Measurements from ENCODE around the gene ROR2.

ROR2 gene

DNA sequence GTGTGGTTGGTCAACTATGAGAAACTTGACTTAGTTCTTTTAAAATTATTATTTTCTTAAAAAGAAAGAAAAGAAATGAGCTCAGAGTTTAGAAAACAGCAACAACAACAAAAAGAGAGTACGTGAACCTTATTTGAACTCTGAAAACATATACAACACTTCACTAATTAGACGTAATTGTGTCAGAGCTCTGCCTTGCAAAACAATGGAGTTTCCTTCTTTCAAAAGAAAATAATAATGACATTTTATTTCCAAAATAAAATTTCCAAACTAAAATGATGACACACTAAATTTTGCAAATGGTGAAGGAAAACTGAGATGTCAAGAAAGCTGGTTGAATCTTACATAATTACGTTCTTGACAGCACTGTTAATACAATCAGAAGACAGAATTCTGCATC is 15.4 kb downstream of the ROR2 start:
- DNase-seq (ENCODE audit: extremely low spot score): no peak
- ChIA-PET POLR2A (no interaction called here), CTCF (interaction anchor here (0.6 to 1.1 kb wide), 3 partner anchors 10 to 208 kb away, joined by 3 read pairs; no protein-coding TSS in a partner anchor)
- TF ChIP-seq ARNT (IDR thresholded peaks at IDR 0.05) (no peak), LEF1 (IDR thresholded peaks at IDR 0.05; ENCODE audit: borderline replicate concordance) (no peak), BHLHE40 (IDR thresholded peaks at IDR 0.05; ENCODE audit: borderline replicate concordance) (no peak)

DNA sequence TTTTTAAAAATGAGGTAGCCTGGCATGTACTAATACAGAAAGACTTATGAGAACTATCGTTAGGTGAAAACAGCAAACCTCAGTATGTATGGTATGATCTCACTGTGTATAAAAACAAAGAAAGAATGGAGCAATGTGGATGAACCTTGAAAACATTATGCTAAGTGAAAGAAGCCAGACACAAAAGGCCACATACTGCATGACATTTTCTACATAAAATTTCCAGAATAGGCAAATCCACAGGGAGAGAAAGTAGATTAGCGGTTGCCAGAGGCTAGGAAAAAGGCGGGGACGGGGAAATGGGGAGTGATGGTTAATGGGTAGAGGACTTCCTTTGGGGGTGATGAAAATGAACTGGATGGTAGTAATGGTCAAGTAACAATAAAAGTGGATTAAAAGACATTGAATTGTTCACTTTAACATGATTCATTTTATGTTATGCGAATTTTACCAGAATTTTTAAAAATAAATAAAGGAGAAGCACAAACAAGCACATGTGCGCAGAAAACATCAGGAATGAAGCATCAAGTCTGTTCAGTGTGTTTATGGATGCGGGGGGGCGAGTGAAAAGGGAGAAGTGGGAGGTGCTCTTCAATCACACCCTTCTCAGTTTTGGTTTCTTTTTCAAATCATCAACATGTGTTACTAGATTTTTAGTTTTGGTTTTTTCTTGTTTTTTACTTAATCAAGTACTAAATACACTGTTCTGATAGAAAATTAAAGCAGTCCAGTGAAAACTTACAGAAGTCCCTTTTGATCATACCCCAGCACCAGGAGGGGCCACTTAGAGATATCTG is 16.3 kb downstream of the ROR2 start:
- ChIA-PET CTCF (interaction anchor here (0.6 kb wide), 1 partner anchor 207 kb away, joined by 3 read pairs; no protein-coding TSS in a partner anchor), POLR2A (interaction anchor here (0.7 kb wide), 1 partner anchor 79 kb away, joined by 3 read pairs; no protein-coding TSS in a partner anchor)
- no peak for DNase-seq (ENCODE audit: extremely low spot score)
- TF ChIP-seq L3MBTL2 (conservative IDR thresholded peaks at IDR 0.05): no peak
- TF ChIP-seq FOXM1 (IDR thresholded peaks at IDR 0.05; ENCODE audit: borderline replicate concordance): no peak
- no peak for TF ChIP-seq ZNF384 (IDR thresholded peaks at IDR 0.05)
- no peak for TF ChIP-seq NFRKB (IDR thresholded peaks at IDR 0.05)
- no peak for TF ChIP-seq LEF1 (IDR thresholded peaks at IDR 0.05; ENCODE audit: borderline replicate concordance)
- TF ChIP-seq CTBP1 (IDR thresholded peaks at IDR 0.05; ENCODE audit: borderline replicate concordance): no peak
- TF ChIP-seq ARNT (IDR thresholded peaks at IDR 0.05): no peak
- TF ChIP-seq SUZ12 (IDR thresholded peaks at IDR 0.05): no peak
- no peak for TF ChIP-seq HDGF (IDR thresholded peaks at IDR 0.05; ENCODE audit: borderline replicate concordance)
- no peak for TF ChIP-seq SP1 (IDR thresholded peaks at IDR 0.05)
- no peak for TF ChIP-seq TARDBP (IDR thresholded peaks at IDR 0.05)
- no peak for TF ChIP-seq BHLHE40 (IDR thresholded peaks at IDR 0.05; ENCODE audit: borderline replicate concordance)
- no peak for TF ChIP-seq ELF4 (IDR thresholded peaks at IDR 0.05)

DNA sequence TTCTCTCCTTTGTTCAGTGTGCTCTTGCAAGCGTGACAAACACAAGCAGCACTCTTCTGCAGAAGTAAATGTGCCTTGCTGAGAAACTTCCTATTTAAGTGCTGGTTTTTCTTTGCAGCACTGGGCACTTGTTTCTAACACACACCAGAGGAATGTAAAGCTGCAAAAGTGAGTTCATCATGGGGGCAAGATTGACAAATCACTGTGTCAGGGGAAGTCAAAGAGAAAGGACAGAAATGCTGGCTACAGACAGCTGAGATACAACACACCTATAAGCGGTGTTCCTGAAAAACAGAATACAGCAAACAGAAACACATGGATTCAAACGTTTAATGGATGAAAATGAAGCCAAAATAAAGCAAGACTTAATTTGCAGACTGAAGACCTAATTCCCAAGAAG is 19.6 kb downstream of the ROR2 start:
- DNase-seq (ENCODE audit: extremely low spot score): no peak
- TF ChIP-seq ELF4 (IDR thresholded peaks at IDR 0.05) (no peak), HDGF (IDR thresholded peaks at IDR 0.05; ENCODE audit: borderline replicate concordance) (no peak), LEF1 (IDR thresholded peaks at IDR 0.05; ENCODE audit: borderline replicate concordance) (no peak), BHLHE40 (IDR thresholded peaks at IDR 0.05; ENCODE audit: borderline replicate concordance) (no peak), FOXM1 (IDR thresholded peaks at IDR 0.05; ENCODE audit: borderline replicate concordance) (no peak), ARNT (IDR thresholded peaks at IDR 0.05) (no peak), ZNF384 (IDR thresholded peaks at IDR 0.05) (no peak), SUZ12 (IDR thresholded peaks at IDR 0.05) (no peak), TARDBP (IDR thresholded peaks at IDR 0.05) (no peak), L3MBTL2 (conservative IDR thresholded peaks at IDR 0.05) (no peak), SP1 (IDR thresholded peaks at IDR 0.05) (no peak), FOXK2 (IDR thresholded peaks at IDR 0.05) (no peak), FOXA1 (IDR thresholded peaks at IDR 0.05) (no peak), NFRKB (IDR thresholded peaks at IDR 0.05) (no peak), CTBP1 (IDR thresholded peaks at IDR 0.05; ENCODE audit: borderline replicate concordance) (no peak)
- TF ChIP-seq, protein P1, sequence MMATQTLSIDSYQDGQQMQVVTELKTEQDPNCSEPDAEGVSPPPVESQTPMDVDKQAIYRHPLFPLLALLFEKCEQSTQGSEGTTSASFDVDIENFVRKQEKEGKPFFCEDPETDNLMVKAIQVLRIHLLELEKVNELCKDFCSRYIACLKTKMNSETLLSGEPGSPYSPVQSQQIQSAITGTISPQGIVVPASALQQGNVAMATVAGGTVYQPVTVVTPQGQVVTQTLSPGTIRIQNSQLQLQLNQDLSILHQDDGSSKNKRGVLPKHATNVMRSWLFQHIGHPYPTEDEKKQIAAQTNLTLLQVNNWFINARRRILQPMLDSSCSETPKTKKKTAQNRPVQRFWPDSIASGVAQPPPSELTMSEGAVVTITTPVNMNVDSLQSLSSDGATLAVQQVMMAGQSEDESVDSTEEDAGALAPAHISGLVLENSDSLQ (IDR thresholded peaks at IDR 0.05): no peak
- CTCF ChIA-PET: no interaction called here
- POLR2A ChIA-PET: no interaction called here

DNA sequence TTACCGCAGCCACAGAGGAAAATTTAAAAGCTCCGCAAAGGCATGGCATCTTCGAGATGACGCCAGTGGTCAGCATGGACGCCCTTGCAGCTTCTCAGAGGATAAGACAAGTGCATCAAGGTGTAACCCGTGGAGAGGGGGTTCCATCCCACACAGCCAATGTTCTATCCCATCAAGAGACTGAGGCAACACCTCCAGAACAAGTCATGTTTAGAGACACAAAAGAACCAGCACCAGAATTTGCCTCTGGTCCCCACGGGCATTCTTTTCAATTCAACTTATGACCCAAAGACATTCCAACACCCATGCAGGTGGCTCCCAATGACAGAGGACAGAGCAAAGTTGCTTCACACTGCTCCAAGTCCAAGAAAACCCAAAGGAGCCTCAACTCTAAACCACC is 20.7 kb downstream of the ROR2 start:
- POLR2A ChIA-PET: no interaction called here
- DNase-seq (ENCODE audit: extremely low spot score): no peak
- CTCF ChIA-PET: no interaction called here
- no peak for TF ChIP-seq ZNF384 (IDR thresholded peaks at IDR 0.05)
- no peak for TF ChIP-seq L3MBTL2 (conservative IDR thresholded peaks at IDR 0.05)
- no peak for TF ChIP-seq LEF1 (IDR thresholded peaks at IDR 0.05; ENCODE audit: borderline replicate concordance)
- no peak for TF ChIP-seq SUZ12 (IDR thresholded peaks at IDR 0.05)
- TF ChIP-seq, protein P1 (IDR thresholded peaks at IDR 0.05): no peak
- no peak for TF ChIP-seq NFRKB (IDR thresholded peaks at IDR 0.05)
- no peak for TF ChIP-seq BHLHE40 (IDR thresholded peaks at IDR 0.05; ENCODE audit: borderline replicate concordance)
- no peak for TF ChIP-seq TARDBP (IDR thresholded peaks at IDR 0.05)
- TF ChIP-seq ELF4 (IDR thresholded peaks at IDR 0.05): no peak
- no peak for TF ChIP-seq HDGF (IDR thresholded peaks at IDR 0.05; ENCODE audit: borderline replicate concordance)
- no peak for TF ChIP-seq CTBP1 (IDR thresholded peaks at IDR 0.05; ENCODE audit: borderline replicate concordance)
- TF ChIP-seq ARNT (IDR thresholded peaks at IDR 0.05): no peak
- TF ChIP-seq FOXA1 (IDR thresholded peaks at IDR 0.05): no peak
- TF ChIP-seq SP1 (IDR thresholded peaks at IDR 0.05): no peak
- TF ChIP-seq FOXM1 (IDR thresholded peaks at IDR 0.05; ENCODE audit: borderline replicate concordance): no peak
- TF ChIP-seq FOXK2 (IDR thresholded peaks at IDR 0.05): no peak

DNA sequence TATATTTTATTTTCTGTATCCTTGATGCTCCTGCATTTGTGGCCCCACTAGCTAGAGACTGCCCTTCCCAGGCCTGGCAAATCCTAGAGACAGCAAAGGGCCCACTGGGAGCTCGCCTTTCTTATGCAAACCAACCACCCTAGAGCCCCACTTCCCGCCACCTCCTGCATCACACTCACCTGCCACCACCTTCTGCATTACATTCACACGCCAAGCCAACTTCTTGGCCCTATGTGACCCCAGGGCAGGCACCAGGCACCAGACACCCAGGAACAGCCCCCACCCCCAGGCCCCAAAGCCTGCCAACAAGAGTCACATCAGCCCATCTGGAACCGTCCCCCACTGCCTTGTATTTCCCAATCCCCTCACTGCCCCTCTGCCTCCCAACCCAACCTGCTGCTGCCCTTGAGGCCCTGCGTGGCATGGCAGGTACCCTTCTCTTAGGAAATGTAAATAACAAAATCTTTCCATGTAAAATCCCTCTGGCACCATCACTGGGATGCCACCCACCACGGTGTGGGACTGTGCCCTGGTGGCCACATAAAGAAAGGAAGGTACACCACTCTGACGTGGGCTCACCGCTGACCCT is 22.0 kb downstream of the ROR2 start:
- DNase-seq (ENCODE audit: extremely low spot score): no peak
- TF ChIP-seq ZNF384 (IDR thresholded peaks at IDR 0.05) (no peak), ELF4 (IDR thresholded peaks at IDR 0.05) (no peak), SUZ12 (IDR thresholded peaks at IDR 0.05) (no peak), FOXM1 (IDR thresholded peaks at IDR 0.05; ENCODE audit: borderline replicate concordance) (no peak), CTBP1 (IDR thresholded peaks at IDR 0.05; ENCODE audit: borderline replicate concordance) (no peak), NFRKB (IDR thresholded peaks at IDR 0.05) (no peak), FOXA1 (IDR thresholded peaks at IDR 0.05) (no peak), FOXK2 (IDR thresholded peaks at IDR 0.05) (no peak), HDGF (IDR thresholded peaks at IDR 0.05; ENCODE audit: borderline replicate concordance) (no peak), LEF1 (IDR thresholded peaks at IDR 0.05; ENCODE audit: borderline replicate concordance) (no peak), ARNT (IDR thresholded peaks at IDR 0.05) (no peak)
- CTCF ChIA-PET: no interaction called here
- POLR2A ChIA-PET: no interaction called here

DNA sequence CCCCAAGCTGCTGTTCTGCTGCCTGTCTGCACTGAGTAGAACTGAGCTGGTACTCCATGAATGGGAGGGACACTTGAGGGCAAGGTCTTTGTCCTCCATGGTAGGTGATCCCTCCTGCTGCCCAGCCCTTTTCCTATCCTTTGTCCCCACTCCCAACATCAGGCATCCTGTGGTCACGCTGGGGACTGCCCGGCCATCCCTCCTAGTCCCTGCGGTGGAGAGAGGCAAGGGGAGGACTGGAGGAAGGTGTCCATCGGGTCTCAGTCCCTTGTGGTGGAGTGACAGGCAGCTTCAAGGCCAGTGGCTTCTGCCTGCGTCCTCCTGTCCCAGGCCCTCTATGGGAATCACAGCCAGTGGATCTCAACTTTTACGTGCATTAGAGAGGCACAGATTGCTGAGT is 25.9 kb downstream of the ROR2 start:
- TF ChIP-seq LEF1 (IDR thresholded peaks at IDR 0.05; ENCODE audit: borderline replicate concordance) (no peak), SP1 (IDR thresholded peaks at IDR 0.05) (no peak), BHLHE40 (IDR thresholded peaks at IDR 0.05; ENCODE audit: borderline replicate concordance) (no peak), NFRKB (IDR thresholded peaks at IDR 0.05) (no peak), FOXK2 (IDR thresholded peaks at IDR 0.05) (no peak), CTBP1 (IDR thresholded peaks at IDR 0.05; ENCODE audit: borderline replicate concordance) (no peak), ZNF384 (IDR thresholded peaks at IDR 0.05) (no peak), HDGF (IDR thresholded peaks at IDR 0.05; ENCODE audit: borderline replicate concordance) (no peak), L3MBTL2 (conservative IDR thresholded peaks at IDR 0.05) (no peak), ELF4 (IDR thresholded peaks at IDR 0.05) (no peak), FOXA1 (IDR thresholded peaks at IDR 0.05) (no peak)
- TF ChIP-seq, protein P1 (IDR thresholded peaks at IDR 0.05): no peak
- ChIA-PET CTCF (no interaction called here), POLR2A (no interaction called here)
- DNase-seq (ENCODE audit: extremely low spot score): no peak

Measured in HEK293T (cell line).